Lung microvascular endothelial cell (primary cell): Measurements from ENCODE around the gene DCUN1D3. TPM values are rescaled to one million over a fixed set of nuclear protein-coding genes. Genes with fewer than 3 reads are reported as not detected.
A peak's percentile ranks its signal among the peaks of the same experiment; 100 is the strongest.

Experiments used
- DNase-seq, 2 donors: peaks; one replicate each; pipeline versions ENCODE4 v3.0.0 to v3.0.0-alpha.2; 2010; ENCODE audit warnings: low read depth in 2 of 2
- total RNA-seq: library from RNA; depleted of rRNA; stranded (reverse); fragments of >200 nt; gene quantifications from 2 replicates; pipeline ENCODE4 v1.2.1, GENCODE V29; 2014

Gene DCUN1D3
- total RNA-seq, 1 donor from 2014 or later: 20.8 TPM

DNA sequence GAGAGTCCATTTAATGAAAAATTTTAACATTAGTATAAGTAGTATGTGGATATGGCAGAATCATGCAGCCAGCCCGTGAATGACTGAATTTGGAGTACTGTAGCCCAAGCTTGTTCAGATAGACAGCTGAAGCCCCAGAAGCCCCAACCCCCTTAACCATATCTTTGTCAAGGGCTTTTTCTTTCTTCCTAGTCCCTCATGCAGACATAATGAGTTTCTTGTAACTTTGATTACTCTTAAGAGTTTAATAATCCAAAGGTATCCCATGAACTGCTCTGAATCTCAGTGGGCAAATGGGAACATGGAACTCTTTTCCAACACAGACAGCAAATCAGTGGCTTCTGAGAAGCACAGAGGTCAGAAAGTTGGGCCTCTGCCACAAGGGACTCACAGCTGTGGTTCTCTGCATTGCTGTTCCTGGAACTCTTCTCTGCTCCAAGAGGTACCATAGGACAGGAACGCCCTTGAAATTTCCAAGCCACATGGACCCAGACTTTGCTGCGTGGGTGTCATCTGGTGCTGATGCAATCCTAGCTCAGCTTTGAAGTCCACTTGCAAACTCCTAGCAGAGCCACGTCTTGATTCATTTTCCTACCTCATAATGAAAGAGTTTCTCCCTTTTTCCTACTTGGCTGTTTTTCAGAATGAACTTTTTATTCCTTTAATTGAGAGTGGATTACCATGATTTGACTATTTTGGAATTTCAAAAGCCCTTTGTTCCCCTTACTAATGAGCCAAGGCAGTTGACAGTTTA is 18.5 kb upstream of the DCUN1D3 start:
- peak in 1 of 2 donors; percentile 24 for DNase-seq

DNA sequence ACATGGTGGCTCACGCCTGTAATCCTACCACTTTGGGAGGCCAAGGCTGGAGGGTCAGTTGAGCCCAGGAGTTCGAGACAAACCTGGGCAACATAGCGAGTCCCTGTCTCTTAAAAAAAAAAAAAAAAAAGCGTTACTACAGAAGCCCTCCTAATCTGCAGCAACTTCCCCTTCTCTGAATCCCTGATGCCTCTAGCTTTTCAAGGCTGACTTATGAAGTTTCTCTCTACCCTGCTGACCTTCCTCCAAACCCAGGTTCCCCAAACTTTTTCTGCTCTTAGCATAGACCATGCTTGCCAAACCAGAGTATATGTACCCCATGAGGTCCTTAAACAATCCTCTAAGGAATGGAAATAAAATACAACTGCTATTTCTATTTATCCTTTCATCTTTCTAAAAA is 16.8 kb upstream of the DCUN1D3 start:
- no peak for DNase-seq

DNA sequence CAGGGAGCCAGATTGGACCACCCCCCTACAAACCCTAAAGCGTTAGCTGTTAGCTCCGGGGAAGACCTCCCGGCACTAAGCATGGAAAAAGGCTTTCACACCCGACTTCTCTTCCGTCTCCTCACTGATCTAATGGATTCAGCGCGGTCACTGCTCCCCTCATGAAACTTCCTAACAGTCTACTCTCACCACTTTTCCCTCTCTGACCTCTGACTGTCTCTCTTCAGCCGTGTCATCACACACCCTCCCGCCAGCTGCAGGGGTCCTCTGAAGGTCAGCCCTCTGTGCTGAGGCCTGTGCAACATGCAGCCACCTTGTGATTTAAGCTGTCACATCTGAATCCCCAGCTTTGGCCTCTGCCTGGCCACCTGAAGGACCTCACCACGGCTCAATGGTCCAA is 16.1 kb upstream of the DCUN1D3 start:
- no peak for DNase-seq

DNA sequence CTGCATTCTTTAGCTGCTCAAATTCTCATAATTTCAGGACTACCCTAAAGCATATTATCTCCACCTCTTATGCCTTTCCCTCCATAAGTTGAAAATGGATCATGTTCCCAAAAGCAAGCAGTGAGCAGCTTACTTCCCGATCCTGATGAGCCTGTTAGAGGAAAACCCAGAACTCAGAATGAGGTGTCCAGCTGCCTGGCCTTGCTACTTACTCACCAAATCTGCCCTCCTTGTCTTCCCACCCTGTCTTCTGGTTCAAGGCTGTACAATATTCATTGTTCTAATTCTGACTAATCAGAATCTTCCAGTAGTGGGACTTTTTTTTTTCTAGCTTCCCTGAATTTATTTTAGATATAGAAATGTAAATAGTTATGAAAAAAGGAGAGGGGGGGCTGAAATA is 11.2 kb upstream of the DCUN1D3 start:
- peak in 1 of 2 donors; percentile 85 for DNase-seq

DNA sequence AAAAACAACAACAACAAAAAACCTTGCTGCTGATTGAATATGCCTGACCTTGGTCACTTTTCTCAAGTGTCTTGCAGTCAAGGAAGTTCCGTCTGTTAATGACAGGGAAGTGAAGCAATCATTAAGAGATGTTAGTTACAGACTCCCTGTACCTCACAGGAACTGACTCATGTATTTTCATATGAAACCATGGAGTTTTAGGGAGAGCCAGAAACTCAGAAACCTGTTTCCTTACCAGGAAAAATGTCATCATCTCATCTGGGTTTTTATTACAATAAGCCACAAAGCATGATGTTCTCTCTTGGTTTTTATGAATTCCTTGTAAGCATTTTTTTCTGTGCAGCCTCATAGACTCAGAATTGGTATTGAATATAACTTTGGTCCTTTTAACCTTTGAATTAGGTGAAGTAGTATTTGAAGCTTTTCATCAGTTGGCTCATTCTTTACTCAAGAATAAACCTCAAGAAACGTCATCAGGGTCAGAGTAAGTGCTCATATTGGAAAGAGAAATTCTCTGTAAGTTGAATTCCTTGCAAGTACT is 10.7 kb upstream of the DCUN1D3 start:
- peak; percentile 78 to 97 for DNase-seq

DNA sequence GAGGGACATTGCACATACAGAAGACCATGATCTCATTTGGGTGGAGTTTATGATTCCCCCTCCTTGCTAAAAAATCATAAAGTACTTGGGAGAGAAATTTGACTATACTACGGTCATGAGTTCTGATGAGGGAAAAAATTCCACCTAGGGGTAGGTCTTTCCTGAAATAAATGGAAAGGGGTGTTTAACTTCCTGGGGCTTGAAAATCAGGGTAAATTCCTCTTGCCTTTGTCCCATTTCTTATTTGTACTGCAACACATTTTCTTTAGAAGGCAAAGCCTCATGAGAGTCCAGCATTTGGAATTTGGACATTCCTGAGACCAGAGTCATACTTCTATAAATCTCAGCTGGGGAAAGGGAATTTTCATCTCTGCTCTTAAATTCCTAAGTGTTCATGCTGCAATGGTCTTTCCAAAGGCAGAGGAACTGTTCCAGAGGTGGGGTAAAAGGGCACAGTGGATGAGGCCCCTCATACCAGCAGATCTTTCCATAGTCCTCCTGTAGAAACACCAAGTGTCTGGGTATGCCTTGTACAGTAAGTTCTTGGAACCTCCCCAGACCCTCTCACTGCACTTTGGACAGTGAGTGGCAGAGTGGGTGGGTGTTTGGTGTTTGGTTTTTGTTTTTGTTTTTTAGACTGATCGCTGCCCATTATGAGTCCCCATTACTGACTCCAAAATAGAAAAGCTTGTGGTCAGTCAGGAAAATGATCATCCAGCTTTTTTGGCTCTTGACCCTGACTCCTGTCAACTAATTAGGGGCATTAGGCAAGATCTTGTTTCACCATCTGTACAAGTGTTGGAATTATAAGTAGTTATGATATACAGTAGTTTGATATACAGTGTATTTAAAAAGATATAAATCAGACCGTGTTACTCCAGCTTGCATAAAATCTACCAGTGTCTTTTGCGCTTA is 6.4 kb upstream of the DCUN1D3 start:
- DNase-seq: peak; percentile 68 to 73

DNA sequence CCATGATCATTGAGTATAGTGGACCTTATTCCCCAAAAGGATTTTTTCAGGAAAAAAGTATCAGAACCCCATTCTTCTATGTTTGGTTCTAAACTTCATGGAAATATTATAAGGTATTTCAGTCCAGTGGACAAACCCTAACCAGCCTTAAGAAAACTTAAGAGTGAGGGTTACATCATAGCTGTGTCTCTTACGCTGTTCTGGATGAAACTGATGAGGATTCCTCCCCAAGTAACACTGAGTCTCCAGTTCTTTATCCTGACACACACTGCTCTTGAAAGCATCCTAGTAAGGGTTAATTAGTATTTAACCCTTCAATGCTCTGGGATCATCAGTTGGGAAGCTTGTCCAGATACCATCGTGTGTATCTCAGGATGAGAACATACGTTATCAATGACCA is 5.4 kb upstream of the DCUN1D3 start:
- no peak for DNase-seq

DNA sequence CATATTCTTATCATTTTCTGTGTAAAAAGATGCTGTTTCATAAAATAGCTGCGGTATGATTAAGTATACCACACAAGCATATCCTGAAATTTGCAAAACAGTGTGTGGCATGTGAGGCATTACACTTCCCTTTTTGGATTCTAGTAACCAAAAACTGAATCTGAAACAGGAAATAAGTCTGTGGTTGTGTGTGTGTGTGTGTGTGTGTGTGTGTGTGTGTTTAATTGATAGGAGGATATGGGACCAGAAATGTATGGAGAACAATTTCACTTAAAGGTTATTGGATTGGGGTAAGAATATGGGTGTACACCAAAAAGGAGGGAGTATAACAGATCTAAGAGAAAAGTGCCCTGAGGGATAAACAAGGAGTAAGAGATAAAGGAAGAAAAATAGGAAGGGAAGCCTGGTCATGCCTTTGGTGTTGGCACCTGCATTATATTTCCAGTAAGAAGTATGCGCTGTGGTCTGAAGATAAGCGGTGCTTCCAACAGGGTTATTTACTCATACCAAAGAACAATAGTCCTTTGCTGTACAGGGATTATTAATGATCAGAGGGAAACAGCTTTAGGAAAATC is 4.4 kb upstream of the DCUN1D3 start:
- peak; percentile 93 to 97 for DNase-seq

DNA sequence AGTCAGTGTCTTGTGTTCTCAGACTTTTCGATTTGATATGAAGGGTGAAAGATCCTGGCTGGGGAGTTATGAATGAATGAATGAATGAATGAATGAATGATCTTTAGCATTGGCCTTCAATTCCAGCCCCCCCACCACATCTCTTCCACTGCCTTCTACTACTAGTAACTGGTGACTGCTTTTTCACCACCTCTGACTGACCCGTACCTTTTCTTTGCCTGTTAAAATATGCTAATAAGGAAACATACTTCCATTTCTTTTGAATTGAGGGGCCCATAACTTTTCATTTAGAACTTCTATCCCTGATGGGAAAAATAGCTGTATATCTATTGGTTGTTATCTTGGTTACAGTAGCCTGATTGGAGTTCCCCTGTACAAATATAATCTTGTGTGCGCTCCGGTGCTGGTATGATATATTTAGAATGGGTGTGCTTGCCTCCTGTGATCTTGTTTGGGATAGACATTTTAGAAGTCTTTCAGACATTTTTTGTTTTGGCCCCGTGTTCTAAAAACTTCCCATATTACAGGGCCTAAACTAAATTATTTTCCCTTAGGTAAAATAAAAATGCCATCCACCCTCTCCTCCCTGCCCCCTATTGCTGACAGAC is 3.8 kb upstream of the DCUN1D3 start:
- peak in 1 of 2 donors; percentile 69 for DNase-seq

DNA sequence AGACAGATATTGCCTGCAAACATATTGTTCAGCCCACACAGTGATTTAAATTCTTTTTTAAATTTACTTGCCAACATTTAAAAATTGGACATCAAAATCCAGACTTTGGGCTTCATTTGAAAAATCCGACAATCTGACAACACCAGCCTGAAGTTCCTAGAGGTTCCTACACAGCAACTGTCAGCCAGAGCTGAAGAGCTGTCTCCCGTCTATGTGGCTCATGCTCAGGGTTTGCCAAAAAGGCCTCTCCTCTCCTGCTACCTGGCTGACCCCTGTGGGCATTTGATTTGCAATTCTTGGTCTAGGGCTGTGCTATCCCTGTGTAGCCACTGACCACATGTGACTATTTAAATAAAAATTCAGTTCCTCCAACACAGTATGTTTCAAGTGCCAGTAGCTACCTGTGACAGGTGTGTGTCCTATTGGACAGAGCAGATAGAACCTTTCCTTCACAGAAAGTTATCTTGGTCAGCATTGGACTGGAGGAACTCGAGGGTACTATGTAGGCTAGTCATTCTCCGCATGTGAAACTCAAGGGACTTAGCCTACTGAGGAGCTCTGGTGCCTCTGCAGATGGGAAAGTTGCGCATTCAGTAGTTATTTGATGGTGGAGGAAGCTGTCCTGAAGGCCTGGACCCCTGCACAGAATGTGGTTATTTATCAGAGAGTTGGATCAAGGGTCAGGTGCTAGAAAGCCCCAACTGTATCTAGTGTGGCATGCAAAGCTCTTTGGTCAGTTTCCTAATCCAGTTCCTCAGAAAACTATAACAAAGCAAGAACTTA is 3.1 kb upstream of the DCUN1D3 start:
- no peak for DNase-seq

DNA sequence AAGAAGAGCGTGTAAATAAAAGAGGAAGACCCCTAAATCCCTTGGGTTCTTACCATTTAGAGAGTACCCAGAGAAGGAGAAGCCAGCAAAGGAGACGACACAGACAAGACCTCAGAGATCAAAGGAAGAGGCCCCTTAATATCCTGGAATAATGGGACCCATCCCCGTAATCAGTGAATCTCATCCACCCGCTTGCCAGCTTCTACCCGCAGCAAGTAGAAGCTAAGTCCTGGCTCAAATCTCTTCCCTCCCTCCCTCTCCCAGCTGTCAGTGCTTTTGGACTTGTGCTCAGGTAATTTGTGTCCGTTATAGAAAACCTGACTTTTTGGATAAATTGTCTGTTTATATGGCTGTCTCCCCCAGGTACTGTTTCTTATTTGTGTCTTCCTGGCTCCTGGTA is 2.3 kb upstream of the DCUN1D3 start:
- DNase-seq: no peak

DNA sequence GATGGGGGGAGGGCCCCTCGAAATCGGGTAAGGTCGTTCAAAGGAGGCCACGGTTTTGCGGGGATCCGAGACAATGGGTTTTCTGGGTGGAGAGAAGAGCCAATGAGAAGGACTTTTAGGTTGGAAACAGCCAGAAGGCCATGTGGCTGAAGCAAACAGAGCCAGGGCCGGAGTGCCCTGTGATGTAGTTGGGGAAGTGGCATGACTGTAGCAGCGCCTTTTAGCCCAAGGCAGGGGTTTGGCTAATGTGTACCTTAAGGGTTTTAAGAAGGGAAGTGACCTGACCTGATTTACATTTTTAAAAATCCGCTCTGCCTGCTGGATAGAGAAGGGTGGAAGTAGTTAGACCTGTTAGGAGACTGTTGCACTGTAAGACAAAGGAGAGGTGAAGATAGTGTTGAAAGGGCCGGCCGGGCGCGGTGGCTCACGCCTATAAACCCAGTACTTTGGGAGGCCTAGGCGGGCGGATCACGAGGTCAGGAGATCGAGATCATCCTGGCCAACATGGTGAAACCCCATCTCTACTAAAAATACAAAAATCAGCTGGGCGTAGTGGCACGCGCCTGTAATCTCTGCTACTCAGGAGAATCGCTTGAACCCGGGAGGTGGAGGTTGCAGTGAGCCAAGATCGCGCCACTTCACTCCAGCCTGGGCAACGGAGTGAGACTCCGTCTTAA is 1.4 kb upstream of the DCUN1D3 start:
- DNase-seq: peak; percentile 72

DNA sequence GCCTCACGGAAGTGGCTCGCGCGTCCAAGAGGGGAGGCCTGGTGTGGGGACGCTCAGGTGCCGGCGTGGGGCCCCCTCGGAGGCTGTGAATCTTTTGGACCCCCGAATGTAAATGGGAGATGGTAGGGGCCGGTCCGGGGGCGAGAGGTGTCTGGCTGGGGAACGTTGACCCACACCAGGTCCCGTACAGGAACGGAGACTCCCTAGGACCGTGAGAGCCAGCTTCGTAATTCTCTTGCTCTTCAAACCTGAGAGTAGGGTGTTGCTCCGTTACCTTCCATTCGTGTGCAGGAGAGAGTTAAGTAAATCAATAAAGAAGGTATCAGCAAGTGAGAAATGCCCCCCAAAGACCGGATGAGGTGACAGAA is 894 bp upstream of the DCUN1D3 start:
- DNase-seq: no peak

DNA sequence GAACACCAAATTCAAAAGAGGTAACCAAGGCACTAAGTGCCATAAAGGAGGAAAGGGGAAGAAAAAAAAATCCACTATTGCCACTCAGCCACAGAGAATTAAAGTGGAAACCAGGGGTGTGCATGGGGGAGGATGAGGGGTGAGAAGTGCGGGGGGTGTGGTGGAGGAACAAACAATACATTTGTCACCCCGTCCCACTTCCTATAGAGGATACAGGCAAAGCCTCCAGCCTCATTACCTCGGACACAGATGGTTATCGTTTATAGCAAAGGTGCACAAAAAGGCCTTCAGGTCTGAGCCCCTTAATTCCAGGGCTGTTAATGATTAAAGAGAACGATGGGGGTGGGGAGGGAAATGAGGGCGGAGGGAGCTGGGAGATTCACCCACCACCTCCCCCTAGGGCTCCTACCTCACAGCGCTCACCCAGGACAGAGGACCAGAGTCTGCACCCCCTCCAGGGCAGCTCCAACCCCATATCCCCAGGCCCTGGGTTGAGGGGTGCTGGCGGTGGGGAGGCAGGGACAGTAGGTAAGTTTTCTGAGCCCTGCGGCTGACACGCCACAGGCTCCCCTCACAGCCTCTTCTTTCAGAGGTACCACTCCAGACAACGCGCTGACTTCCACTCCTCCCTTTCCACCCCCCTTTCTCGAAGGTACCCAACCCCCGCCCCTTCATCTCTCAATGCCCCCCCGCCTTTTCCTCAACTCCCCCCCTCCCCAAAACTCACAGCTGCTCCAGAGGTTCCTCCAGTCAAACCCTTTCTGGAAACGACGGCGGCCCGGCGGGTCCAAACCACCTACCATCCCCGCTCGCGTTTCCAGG is 470 bp downstream of the DCUN1D3 start:
- DNase-seq: no peak

DNA sequence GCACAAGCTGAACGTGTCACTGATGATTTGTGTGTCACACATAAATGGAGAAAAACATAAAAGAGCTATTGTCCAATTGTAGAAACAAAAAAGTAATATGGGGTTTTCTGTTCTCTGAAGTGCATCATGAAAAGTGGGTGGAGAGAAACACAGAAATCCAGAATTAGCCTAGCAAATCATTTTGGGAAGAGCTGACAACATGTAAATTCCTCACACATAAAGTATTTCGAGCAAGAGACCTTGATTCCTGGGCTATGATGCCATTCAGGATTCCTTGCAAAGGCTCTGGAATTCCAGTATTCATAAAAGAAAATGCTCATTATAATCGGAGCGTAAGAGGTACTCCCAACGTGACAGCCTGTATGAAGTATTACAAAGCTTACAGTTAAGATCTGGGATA is 1.1 kb downstream of the DCUN1D3 start:
- DNase-seq: peak in 1 of 2 donors; percentile 36

DNA sequence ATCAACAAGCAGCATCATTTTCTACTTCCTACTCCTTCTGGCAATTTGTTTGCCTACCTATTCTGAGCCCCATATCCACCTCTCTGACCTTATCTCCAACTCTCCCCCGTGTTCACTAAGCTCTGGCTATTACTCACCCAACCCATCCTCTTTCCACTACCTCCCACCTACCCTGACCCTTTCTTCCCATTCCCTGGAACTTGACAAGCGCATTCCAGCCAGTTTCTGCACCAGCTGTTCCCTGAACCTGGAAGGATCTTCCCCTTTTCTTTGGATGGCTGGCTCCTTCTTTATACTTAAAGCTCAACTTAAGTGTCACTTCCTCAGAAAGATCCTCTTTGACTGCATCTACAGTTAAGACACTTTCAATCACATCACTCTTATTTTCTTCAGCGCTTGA is 2.2 kb downstream of the DCUN1D3 start:
- no peak for DNase-seq

DNA sequence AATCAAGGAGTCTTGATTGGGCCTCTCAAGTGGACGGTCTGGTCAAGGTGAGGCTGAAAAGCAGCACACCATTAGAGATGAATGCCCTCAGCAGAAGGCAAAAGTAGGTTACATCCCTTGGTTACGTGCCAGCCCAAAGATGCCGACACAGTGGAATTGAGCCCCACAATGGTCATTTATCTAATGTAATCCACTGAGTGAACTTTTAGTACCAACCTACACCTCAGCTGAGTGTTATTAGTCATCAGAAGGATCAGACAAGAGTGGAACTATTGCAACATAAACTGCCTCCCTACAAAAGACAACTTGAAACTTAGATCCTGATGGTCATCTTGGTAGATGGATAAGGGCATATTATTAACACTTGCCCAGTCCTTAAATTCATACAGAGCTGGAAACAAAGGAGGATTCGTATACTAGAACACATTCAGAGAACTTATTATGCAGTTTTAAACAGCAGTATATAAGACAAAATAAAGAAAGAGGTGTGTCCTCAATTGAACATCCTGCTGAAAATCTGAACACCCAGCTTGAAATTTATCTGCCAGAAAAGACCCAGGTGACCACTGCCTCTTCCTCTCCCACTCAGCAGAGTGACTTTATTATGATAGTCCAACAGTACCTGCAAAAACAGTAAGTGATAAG is 2.8 kb downstream of the DCUN1D3 start:
- no peak for DNase-seq

DNA sequence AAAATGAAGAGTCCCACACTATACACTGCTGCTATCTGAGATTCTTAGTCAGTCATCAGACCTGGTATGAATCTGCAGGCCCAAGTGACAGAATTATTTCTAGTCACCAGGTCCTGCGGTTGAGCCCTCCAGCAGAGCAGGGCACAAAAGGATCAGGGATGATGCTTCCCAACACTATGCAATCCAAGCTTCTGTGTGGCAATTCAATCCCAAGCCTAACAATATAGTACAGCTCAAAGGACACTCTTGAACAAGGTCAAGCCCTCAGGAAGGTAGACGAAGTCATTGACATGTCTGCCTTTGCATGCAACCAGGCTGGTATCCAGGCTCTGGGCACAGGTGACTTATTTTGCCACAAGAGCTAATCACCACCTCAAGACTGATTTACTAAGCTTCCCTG is 5.8 kb downstream of the DCUN1D3 start:
- no peak for DNase-seq
